ENCODE measurements around the gene FBXO38. TPM values are rescaled to one million over a fixed set of nuclear protein-coding genes. Genes with fewer than 3 reads are reported as not detected.

The FBXO38 gene
- total RNA-seq, 1 donor from 2014 or later = 28.9 TPM

DNA sequence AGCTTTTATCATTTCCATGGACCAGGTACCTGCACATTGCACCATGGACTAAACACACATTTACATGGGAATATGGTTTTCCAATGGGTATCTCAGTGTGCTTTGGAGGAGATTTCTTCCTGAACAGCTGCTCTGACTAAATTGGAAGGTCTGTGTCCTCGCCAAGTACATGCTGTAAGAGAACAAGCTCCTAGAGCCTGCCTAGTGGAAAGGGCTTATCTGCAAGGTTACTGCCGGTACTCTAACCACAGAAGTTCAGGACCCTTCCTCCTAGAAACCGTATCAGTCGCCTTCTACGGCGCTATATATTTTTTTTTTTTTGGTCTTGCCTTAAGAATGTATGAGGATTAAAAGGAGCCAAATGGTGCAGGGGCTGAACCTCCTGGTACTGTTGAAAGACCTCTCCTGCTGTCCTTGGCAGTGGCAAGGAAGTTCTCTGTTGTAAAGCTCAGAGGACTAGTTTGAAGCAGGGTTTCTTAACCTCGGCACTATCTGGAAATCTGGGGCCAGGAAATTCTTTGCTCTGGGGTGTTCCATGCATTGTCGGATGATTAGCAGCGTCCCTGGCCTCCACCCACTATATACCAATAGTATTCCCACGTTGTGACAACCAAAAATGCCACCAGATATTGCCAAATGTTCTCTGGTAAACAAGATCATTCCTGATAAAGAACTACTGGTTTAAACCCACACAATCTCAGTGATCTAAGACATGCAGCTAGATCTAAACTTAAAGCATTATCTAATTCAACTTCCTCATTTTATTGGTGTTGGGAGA lies 107.4 kb downstream of the FBXO38 start:
- intact Hi-C loops (cut with DNase I) = no loop called here
- ATAC-seq (ENCODE audit: poor library complexity) = peak; percentile 94
- DNase-seq = no peak

DNA sequence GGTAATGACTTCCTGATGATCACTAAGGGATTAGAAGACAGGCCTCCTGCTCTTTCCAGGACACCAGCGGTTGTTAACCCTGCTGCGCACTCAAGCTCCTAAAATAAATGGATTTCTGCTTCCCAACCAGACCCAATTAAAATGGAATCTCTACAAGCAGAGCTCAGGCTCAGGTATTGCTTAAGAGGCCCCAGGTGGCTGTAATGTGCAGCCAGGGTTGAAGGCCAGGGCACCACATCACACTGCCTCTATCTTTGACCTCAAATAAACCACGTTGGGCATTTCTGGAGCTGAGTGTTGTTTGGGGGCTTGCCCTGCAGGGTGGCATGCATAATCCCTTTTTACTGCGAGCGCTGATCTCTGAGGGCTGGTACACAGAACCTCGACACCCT lies 108.0 kb downstream of the FBXO38 start:
- DNase-seq (no peak), ATAC-seq (ENCODE audit: poor library complexity) (peak; percentile 46)
- intact Hi-C loops (cut with DNase I) = no loop called here

DNA sequence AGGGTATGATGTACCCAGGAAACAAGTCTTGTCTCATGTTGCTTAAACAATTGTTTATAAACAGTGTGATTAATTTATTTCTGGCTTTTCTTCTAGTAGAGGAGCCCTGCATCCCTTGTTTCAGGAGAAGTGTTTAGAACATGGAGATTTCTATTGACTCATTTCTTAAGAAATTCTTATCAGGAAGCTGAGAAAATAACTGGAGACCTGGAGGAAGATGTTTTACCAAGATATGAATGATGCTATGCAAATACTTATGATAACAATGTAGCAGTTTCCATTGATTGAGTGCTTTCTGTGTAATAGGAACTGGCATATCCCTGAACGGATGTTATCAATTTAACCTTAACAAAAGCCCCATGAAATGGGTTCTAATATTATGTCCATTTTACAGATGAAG lies 108.6 kb downstream of the FBXO38 start:
- no peak for ATAC-seq (ENCODE audit: poor library complexity)
- intact Hi-C loops (cut with DNase I) = no loop called here
- no peak for DNase-seq

Other genes starting within 250 kb of the FBXO38 start
- not detected for gene SPINK14, start 215.4 kb upstream of the FBXO38 start, total RNA-seq
- gene SPINK6, start 180.9 kb upstream of the FBXO38 start, total RNA-seq = not detected
- gene MARCOL, start 145.4 kb upstream of the FBXO38 start, total RNA-seq = not detected
- not detected for gene SPINK13, start 115.2 kb upstream of the FBXO38 start, total RNA-seq
- gene SPINK7, start 71.5 kb upstream of the FBXO38 start, total RNA-seq = not detected
- gene SPINK9, start 48.4 kb upstream of the FBXO38 start, total RNA-seq = not detected